H1 (cell line): ENCODE results near the gene BACE2. TPM values are rescaled to one million over a fixed set of nuclear protein-coding genes. Genes with fewer than 3 reads are reported as not detected.

Experiments
- CTCF ChIA-PET: fragments of 300-600 bp; sonication (Branson Sonifier 250); formaldehyde crosslinking; loops from one replicate; lab custom pipeline; 2021; ENCODE audit not compliant: partially characterized antibody; lab: Charles Lee
- POLR2A ChIA-PET: fragments of 300-600 bp; sonication (Branson Sonifier 250); formaldehyde crosslinking; loops from one replicate; lab custom pipeline; 2021; ENCODE audit warnings: inconsistent platforms; ENCODE audit not compliant: partially characterized antibody; lab: Charles Lee
- DNase-seq, 2 experiments: peaks; one replicate each; pipeline versions ENCODE4 v3.0.0 to v3.0.0-alpha.2; 2010 to 2022; ENCODE audit warnings: low spot score in 2 of 2, low read depth in 1 of 2, mixed read lengths in 1 of 2
- FAIRE-seq: peaks from 2 replicates; lab custom pipeline; 2011; peaks lifted over from hg19 to GRCh38; lab: Jason Lieb, UNC
- H2AFZ ChIP-seq: 2 replicates; pipeline ENCODE4 v1.8.1; 2012; ENCODE audit warnings: low read length, inconsistent platforms
- H2AK5ac ChIP-seq: 2 replicates; pipeline ENCODE4 v1.6.1; 2013; ENCODE audit warnings: low read depth, low read length
- H2BK120ac ChIP-seq: replicated peaks from 2 replicates; pipeline ENCODE3; 2013; ENCODE audit warnings: low read depth, low read length, inconsistent platforms
- H2BK12ac ChIP-seq: 2 replicates; pipeline ENCODE4 v1.6.1; 2013; ENCODE audit warnings: low read depth, low read length
- H2BK15ac ChIP-seq: 2 replicates; pipeline ENCODE4 v1.6.1; 2013; ENCODE audit warnings: low read length
- H2BK20ac ChIP-seq: 2 replicates; pipeline ENCODE4 v1.6.1; 2013; ENCODE audit warnings: low read length
- H2BK5ac ChIP-seq: 2 replicates; pipeline ENCODE4 v1.6.1; 2013; ENCODE audit warnings: low read depth, low read length
- H3K14ac ChIP-seq: 2 replicates; pipeline ENCODE4 v1.6.1; 2013; ENCODE audit warnings: inconsistent platforms; ENCODE audit not compliant: insufficient read length
- H3K18ac ChIP-seq: 2 replicates; pipeline ENCODE4 v1.6.1; 2013; ENCODE audit warnings: low read length; ENCODE audit errors: extremely low read depth
- H3K23ac ChIP-seq: 2 replicates; pipeline ENCODE4 v1.6.1; 2013; ENCODE audit warnings: inconsistent platforms; ENCODE audit not compliant: insufficient read length
- H3K23me2 ChIP-seq: 2 replicates; pipeline ENCODE4 v1.6.1; 2013; ENCODE audit warnings: low read depth, low read length
- H3K27ac ChIP-seq: 2 replicates; pipeline ENCODE4 v1.6.1; 2011; ENCODE audit warnings: low read depth, low read length, inconsistent platforms
- H3K27me3 ChIP-seq, 4 experiments: replicated peaks in 1 of 4; 1 replicate in 1 of 4; 2 replicates in 3 of 4; pipeline versions ENCODE4 v1.6.1 to v1.8.1; 2011 to 2013; ENCODE audit warnings: low read length in 3 of 4, mild to moderate bottlenecking in 3 of 4, inconsistent platforms in 2 of 4, mixed read lengths in 2 of 4, moderate library complexity in 1 of 4; ENCODE audit not compliant: control insufficient read depth in 3 of 4, insufficient read depth in 3 of 4; ENCODE audit errors: extremely low read depth in 1 of 4
- H3K36me3 ChIP-seq, 4 experiments: 2 replicates each; pipeline versions ENCODE4 v1.6.1 to v1.8.1; 2011 to 2013; ENCODE audit warnings: mild to moderate bottlenecking in 4 of 4, low read length in 3 of 4, moderate library complexity in 2 of 4, control low read depth in 1 of 4, inconsistent platforms in 1 of 4; ENCODE audit not compliant: insufficient read depth in 4 of 4, control insufficient read depth in 2 of 4
- H3K4ac ChIP-seq: replicated peaks from 2 replicates; pipeline ENCODE3; 2013; ENCODE audit warnings: low read length, low read depth, mixed read lengths, inconsistent platforms; ENCODE audit not compliant: insufficient read length
- H3K4me1 ChIP-seq, 4 experiments: replicated peaks in 1 of 4; 1 replicate in 1 of 4; 2 replicates in 3 of 4; pipeline versions ENCODE4 v1.6.1 to v1.8.1; 2011 to 2013; ENCODE audit warnings: low read length in 3 of 4, inconsistent platforms in 2 of 4, mixed read lengths in 1 of 4; ENCODE audit not compliant: insufficient read depth in 4 of 4, control insufficient read depth in 3 of 4
- H3K4me2 ChIP-seq, 2 experiments: 2 replicates each; pipeline versions ENCODE4 v1.6.1 to v1.8.1; 2011 to 2013; ENCODE audit warnings: low read depth in 2 of 2, low read length in 2 of 2, control low read depth in 1 of 2, inconsistent platforms in 1 of 2, mild to moderate bottlenecking in 1 of 2; ENCODE audit not compliant: insufficient read depth in 1 of 2
- H3K4me3 ChIP-seq, 4 experiments: fragments of 200-600, 300-600 bp in 1 of 4; sonication (generic), shearing (Covaris generic), sonication (Bioruptor Twin) in 1 of 4; 2 replicates each; pipeline versions ENCODE4 v1.5.1 to v1.8.1; 2011 to 2016; ENCODE audit warnings: low read length in 4 of 4, low read depth in 3 of 4, control low read depth in 2 of 4, inconsistent platforms in 2 of 4, mild to moderate bottlenecking in 2 of 4, mixed read lengths in 1 of 4, moderate library complexity in 1 of 4; ENCODE audit not compliant: insufficient read depth in 2 of 4; ENCODE audit errors: extremely low read depth in 1 of 4
- H3K56ac ChIP-seq: replicated peaks from 2 replicates; pipeline ENCODE3; 2013; ENCODE audit warnings: low read depth, mild to moderate bottlenecking, mixed read lengths, low read length, inconsistent platforms; ENCODE audit not compliant: insufficient read length
- H3K79me1 ChIP-seq: 2 replicates; pipeline ENCODE4 v1.6.1; 2013; ENCODE audit warnings: low read depth, low read length, control low read depth
- H3K79me2 ChIP-seq, 2 experiments: 2 replicates each; pipeline versions ENCODE4 v1.6.1 to v1.8.1; 2012 to 2013; ENCODE audit warnings: low read length in 2 of 2, mild to moderate bottlenecking in 2 of 2, inconsistent platforms in 1 of 2; ENCODE audit not compliant: insufficient read depth in 2 of 2, control insufficient read depth in 1 of 2
- H3K9ac ChIP-seq, 4 experiments: replicated peaks in 1 of 4; 1 replicate in 1 of 4; 2 replicates in 3 of 4; pipeline versions ENCODE4 v1.6.1 to v1.8.1; 2011 to 2013; ENCODE audit warnings: low read depth in 3 of 4, low read length in 3 of 4, control low read depth in 2 of 4, mild to moderate bottlenecking in 2 of 4, moderate library complexity in 2 of 4, inconsistent platforms in 1 of 4; ENCODE audit errors: extremely low read depth in 1 of 4
- H3K9me3 ChIP-seq, 2 experiments: 2 replicates each; pipeline versions ENCODE4 v1.6.1 to v1.8.1; 2012 to 2013; ENCODE audit warnings: mild to moderate bottlenecking in 2 of 2, moderate library complexity in 2 of 2, control low read depth in 1 of 2, inconsistent platforms in 1 of 2, low read depth in 1 of 2, low read length in 1 of 2, mixed read lengths in 1 of 2; ENCODE audit not compliant: insufficient read depth in 2 of 2
- H4K20me1 ChIP-seq, 2 experiments: replicated peaks in 1 of 2; 2 replicates each; pipeline versions ENCODE3 to v1.8.1; 2011 to 2013; ENCODE audit warnings: inconsistent platforms in 2 of 2, low read length in 2 of 2, mild to moderate bottlenecking in 1 of 2; ENCODE audit not compliant: insufficient read depth in 2 of 2, control insufficient read depth in 1 of 2
- H4K5ac ChIP-seq: 2 replicates; pipeline ENCODE4 v1.6.1; 2013; ENCODE audit warnings: low read length, low read depth, mixed read lengths, inconsistent platforms; ENCODE audit not compliant: insufficient read length
- H4K8ac ChIP-seq: 2 replicates; pipeline ENCODE4 v1.8.0; 2013; ENCODE audit warnings: mild to moderate bottlenecking, moderate library complexity, low read length, inconsistent platforms; ENCODE audit not compliant: insufficient read depth; ENCODE audit errors: extremely low read depth
- H4K91ac ChIP-seq: replicated peaks from 2 replicates; pipeline ENCODE3; 2013; ENCODE audit warnings: low read length, mixed read lengths, inconsistent platforms; ENCODE audit not compliant: insufficient read length
- ASH2L ChIP-seq: fragments of 200-600, 300-600 bp; sonication (generic); IDR thresholded peaks from one replicate; pipeline ENCODE4 v1.7.1; 2017; ENCODE audit warnings: low read length
- BRCA1 ChIP-seq: IDR thresholded peaks from 2 replicates; pipeline ENCODE4 v1.6.1; 2012; ENCODE audit warnings: low read depth, low read length, improper control_type of control experiment
- CHD1 ChIP-seq: IDR thresholded peaks from 2 replicates; pipeline ENCODE4 v1.6.1; 2012; ENCODE audit warnings: low read depth, low read length, improper control_type of control experiment
- FOSL1 ChIP-seq: IDR thresholded peaks from 2 replicates; pipeline ENCODE4 v1.6.1; 2011; ENCODE audit warnings: mild to moderate bottlenecking, low read depth, low read length, moderate library complexity; ENCODE audit not compliant: insufficient read depth
- HDAC2 ChIP-seq, 2 experiments: fragments of 300-600 bp in 1 of 2; sonication (generic) in 1 of 2; IDR thresholded peaks; 2 replicates each; pipeline ENCODE4 v1.6.1; 2011 to 2012; ENCODE audit warnings: low read depth in 2 of 2, low read length in 2 of 2, mild to moderate bottlenecking in 2 of 2, moderate library complexity in 2 of 2, borderline replicate concordance in 1 of 2, inconsistent platforms in 1 of 2
- JUND ChIP-seq: IDR thresholded peaks from 2 replicates; pipeline ENCODE4 v1.6.1; 2011; ENCODE audit warnings: mild to moderate bottlenecking, improper control_type of control experiment, low read length
- POU5F1 ChIP-seq: IDR thresholded peaks from 2 replicates; pipeline ENCODE4 v1.6.1; 2011; ENCODE audit warnings: low read depth, mild to moderate bottlenecking, low read length, moderate library complexity
- RAD21 ChIP-seq, 2 experiments: IDR thresholded peaks in 1 of 2; conservative IDR thresholded peaks in 1 of 2; 2 replicates each; pipeline ENCODE4 v1.6.1; 2011; ENCODE audit warnings: low read depth in 2 of 2, low read length in 2 of 2, improper control_type of control experiment in 1 of 2, inconsistent platforms in 1 of 2, mild to moderate bottlenecking in 1 of 2, moderate library complexity in 1 of 2
- SIX5 ChIP-seq: IDR thresholded peaks from 2 replicates; pipeline ENCODE4 v1.6.1; 2011; ENCODE audit warnings: mild to moderate bottlenecking, low read depth, low read length
- TAF1 ChIP-seq: IDR thresholded peaks from 2 replicates; pipeline ENCODE4 v1.6.1; 2011; ENCODE audit warnings: mild to moderate bottlenecking, low read depth, low read length
- TCF12 ChIP-seq: IDR thresholded peaks from 2 replicates; pipeline ENCODE4 v1.6.1; 2011; ENCODE audit warnings: low read depth, mild to moderate bottlenecking, low read length
- WGBS, 2 experiments: shearing (Covaris generic) in 1 of 2; methylation state at CpG; one replicate each; pipeline versions ENCODE4 v1.1.6 to v1.1.7; 2013 to 2015; ENCODE audit warnings: low lambda C conversion rate in 2 of 2, mixed read lengths in 2 of 2, inconsistent platforms in 1 of 2, low coverage in 1 of 2, missing lambda C conversion rate in 1 of 2; ENCODE audit not compliant: insufficient replicate concordance in 2 of 2, insufficient coverage in 1 of 2, insufficient read length in 1 of 2; ENCODE audit errors: extremely low coverage in 1 of 2, missing lambda C conversion rate in 1 of 2; 5-methylcytosine and 5-hydroxymethylcytosine counted together
- polyA plus RNA-seq, 7 experiments: library from polyadenylated mRNA; depleted of rRNA in 3 of 7; stranded (reverse) in 5 of 7; unstranded in 2 of 7; fragments of >200 nt in 5 of 7; fragments of 200-250 nt in 2 of 7; gene quantifications; 1 replicate in 5 of 7; 2 replicates in 1 of 7; 4 replicates in 1 of 7; pipeline versions ENCODE4 v1.2.1 to v1.2.3, GENCODE V29; 2011 to 2013; ENCODE audit warnings: missing spikeins in 2 of 7, mixed read lengths in 2 of 7
- total RNA-seq: library from RNA; stranded (reverse); fragmentation: NEBNext Ultra II Directional; extraction: Animal tissue kit (Norgen Biotek cat#: 25700); gene quantifications from 2 replicates; pipeline ENCODE4 v1.2.1, GENCODE V29; 2021

Gene BACE2
- total and polyA plus RNA-seq, 2 of the 8 experiments (the other 6 are each of a cell fraction or from before 2014, with no cell fraction given): 8.1 to 10.9 TPM

DNA sequence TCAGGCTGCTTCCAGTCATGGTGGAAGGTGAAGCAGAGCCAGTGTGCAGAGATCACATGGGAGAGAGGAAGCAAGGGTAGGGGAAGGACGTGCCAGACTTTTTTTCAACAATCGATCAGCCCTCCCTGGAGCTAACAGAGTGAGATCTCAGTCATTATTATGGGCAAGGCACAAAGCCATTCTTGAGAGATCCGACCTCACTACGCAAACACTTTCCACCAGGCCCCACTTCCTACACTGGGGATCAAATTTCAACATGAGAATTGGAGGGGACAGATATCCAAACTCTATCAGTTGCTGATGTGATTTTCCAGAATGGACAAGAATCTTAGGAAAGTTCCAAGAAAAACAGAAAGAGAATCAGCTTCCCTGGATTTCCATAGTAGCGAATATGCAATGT, 60.5 kb downstream of the BACE2 start:
- Histone ChIP-seq H2BK20ac (no peak overlapping the region), H3K9me3 (no peaks in the 10 kb centered on the region), H2AK5ac (no peak overlapping the region), H4K5ac (no peak overlapping the region), H3K27ac (no peak overlapping the region), H3K23ac (no peak overlapping the region), H3K23me2 (no peaks in the 10 kb centered on the region), H3K18ac (no peak overlapping the region)
- no peak for FAIRE-seq
- TF ChIP-seq CHD1 (no peak), TAF1 (no peak), RAD21 (IDR thresholded peaks at IDR 0.05 in 1 of 2, conservative IDR thresholded peaks at IDR 0.05 in 1 of 2; ENCODE audit: low read depth in 2 of 2, low read length in 2 of 2) (no peak), SIX5 (no peak), POU5F1 (no peak), BRCA1 (no peak), HDAC2 (IDR thresholded peaks at IDR 0.05; ENCODE audit: borderline replicate concordance in 1 of 2, low read depth in 2 of 2, low read length in 2 of 2) (no peak), FOSL1 (no peak), ASH2L (no peak), JUND (no peak), TCF12 (no peak)
- TF ChIP-seq, all 59 proteins: peak for 0
- no peak overlapping the region for H4K91ac ChIP-seq
- no peak overlapping the region for H3K56ac ChIP-seq
- H2BK12ac ChIP-seq: no peak overlapping the region
- H3K4me2 ChIP-seq: no peak overlapping the region
- no peak overlapping the region for H2BK15ac ChIP-seq
- ChIA-PET CTCF (interaction anchor here (1.4 kb wide), 1 partner anchor 94 kb away, joined by 3 read pairs; no protein-coding TSS in a partner anchor), POLR2A (no interaction called here)
- H2BK5ac ChIP-seq: no peak overlapping the region
- H3K27me3 ChIP-seq: no peaks in the 10 kb centered on the region
- no peaks in the 10 kb centered on the region for H4K20me1 ChIP-seq
- 82% methylated on average over 5 of the region's 5 CpGs; no CpG with 5 or more reads in 1 of the 2 experiments for WGBS, 2 experiments
- H2AFZ ChIP-seq: no peak overlapping the region
- DNase-seq: no peak
- H3K4ac ChIP-seq: no peak overlapping the region
- no peaks in the 10 kb centered on the region for H3K4me1 ChIP-seq
- no peak overlapping the region for H3K9ac ChIP-seq
- no peaks in the 10 kb centered on the region for H3K36me3 ChIP-seq
- no peak overlapping the region for H2BK120ac ChIP-seq
- no peak overlapping the region for H4K8ac ChIP-seq
- H3K14ac ChIP-seq: no peak overlapping the region
- no peaks in the 10 kb centered on the region for H3K79me2 ChIP-seq
- H3K79me1 ChIP-seq: no peaks in the 10 kb centered on the region
- H3K4me3 ChIP-seq: no peak overlapping the region
